Stimulated activated naive CD4-positive, alpha-beta T cell (primary cell): ENCODE measurements around the gene TMEM208.

Experiments
- DNase-seq, 6 experiments: peaks; one replicate each; lab custom pipeline; 2025; lab: John Stamatoyannopoulos, UW

Gene TMEM208

GRCh38 chr16:67236563-67237395, 9.8 kb downstream of the TMEM208 start:
- peak; percentile 26 to 75 (median 57) for DNase-seq

GRCh38 chr16:67237396-67238277, 10.7 kb downstream of the TMEM208 start:
- DNase-seq, result no peak

- DNase-seq, result no peak
Observed at GRCh38 chr16:67238278-67238575, 11.3 kb downstream of the TMEM208 start.

- no peak for DNase-seq
Observed at GRCh38 chr16:67238806-67239470, 12.0 kb downstream of the TMEM208 start.

GRCh38 chr16:67240506-67240905, 13.6 kb downstream of the TMEM208 start:
- DNase-seq, result no peak

GRCh38 chr16:67241008-67241900, 14.3 kb downstream of the TMEM208 start:
- no peak for DNase-seq

GRCh38 chr16:67242138-67242730, 15.3 kb downstream of the TMEM208 start:
- DNase-seq, result no peak

GRCh38 chr16:67243481-67243880, 16.6 kb downstream of the TMEM208 start:
- DNase-seq, result no peak

GRCh38 chr16:67244387-67245185, 17.7 kb downstream of the TMEM208 start:
- DNase-seq, result peak; percentile 12 to 71 (median 34)

GRCh38 chr16:67245186-67245585, 18.3 kb downstream of the TMEM208 start:
- DNase-seq, result no peak

- no peak for DNase-seq
Observed at GRCh38 chr16:67245674-67246080, 18.7 kb downstream of the TMEM208 start.

GRCh38 chr16:67246081-67246755, 19.3 kb downstream of the TMEM208 start:
- DNase-seq, result peak in 5 of 6 experiments; percentile 20 to 48 (median 42)

- DNase-seq, result peak in 5 of 6 experiments; percentile 9 to 68 (median 57)
Observed at GRCh38 chr16:67246756-67247191, 19.8 kb downstream of the TMEM208 start.

GRCh38 chr16:67247192-67248072, 20.5 kb downstream of the TMEM208 start, which contains the start of gene FHOD1:
FHOD1 (minus strand) TSS chr16:67247481; CDS start chr16:67247410, 71 bp downstream.
- DNase-seq, result peak; percentile 87 to 94 (median 90)

GRCh38 chr16:67248073-67248400, 21.1 kb downstream of the TMEM208 start:
- DNase-seq, result no peak

- peak in 3 of 6 experiments; percentile 10 to 26 (median 21) for DNase-seq
Observed at GRCh38 chr16:67248401-67249177, 21.7 kb downstream of the TMEM208 start, which contains the start of gene SLC9A5. SLC9A5 (plus strand) TSS chr16:67248979; CDS start chr16:67249015, 36 bp downstream.
